CD4-positive, CD25-positive, alpha-beta regulatory T cell (primary cell): ENCODE data around the gene STARD7. TPM values are rescaled to one million over a fixed set of nuclear protein-coding genes. Genes with fewer than 3 reads are reported as not detected.
"Not testable (repeated sequence)": the region's sequence is repeated elsewhere in the genome, so short reads cannot be mapped to it uniquely, and the experiment has no call there.

Source experiments
- ATAC-seq, 2 donors: fragments of 150-1000 bp; cut with Tn5 transposase; one replicate each; pipeline ENCODE4 v1.10.0; 2021; ENCODE audit warnings: low read depth in 2 of 2, moderate number of reproducible peaks in 2 of 2, moderate library complexity in 1 of 2
- DNase-seq, 3 donors: peaks; one replicate each; pipeline versions ENCODE4 v3.0.0 to v3.0.0-alpha.2; 2012 to 2022; ENCODE audit warnings: mixed read lengths in 1 of 3
- H3K27ac ChIP-seq: one replicate; pipeline ENCODE4 v1.7.0; 2013; ENCODE audit warnings: mild to moderate bottlenecking, low read length; ENCODE audit not compliant: insufficient read depth, poor library complexity, severe bottlenecking
- H3K27me3 ChIP-seq: one replicate; pipeline ENCODE4 v1.7.0; 2013; ENCODE audit warnings: low read length; ENCODE audit not compliant: control insufficient read depth, insufficient read depth
- H3K36me3 ChIP-seq: one replicate; pipeline ENCODE4 v1.7.0; 2013; ENCODE audit warnings: mild to moderate bottlenecking, low read length, moderate library complexity; ENCODE audit not compliant: control insufficient read depth, insufficient read depth
- H3K4me1 ChIP-seq: 2 replicates; pipeline ENCODE4 v1.7.0; 2013; ENCODE audit warnings: mild to moderate bottlenecking, low read length; ENCODE audit not compliant: insufficient read depth, control insufficient read depth, poor library complexity, severe bottlenecking
- H3K4me3 ChIP-seq: one replicate; pipeline ENCODE4 v1.7.0; 2013; ENCODE audit warnings: low read depth, mild to moderate bottlenecking, low read length, moderate library complexity
- H3K9me3 ChIP-seq, 2 experiments: 1 replicate in 1 of 2; 2 replicates in 1 of 2; pipeline ENCODE4 v1.7.0; 2013; ENCODE audit warnings: low read length in 2 of 2, mild to moderate bottlenecking in 1 of 2, moderate library complexity in 1 of 2; ENCODE audit not compliant: control insufficient read depth in 2 of 2
- H3K27ac Mint-ChIP-seq, 3 donors: one replicate each; pipeline ENCODE4 v1.8.0; 2020 to 2022; ENCODE audit warnings: mild to moderate bottlenecking in 3 of 3, mixed read lengths in 3 of 3, moderate library complexity in 2 of 3
- H3K27me3 Mint-ChIP-seq: one replicate; pipeline ENCODE4 v1.8.0; 2022; ENCODE audit warnings: mild to moderate bottlenecking, mixed read lengths
- H3K36me3 Mint-ChIP-seq: one replicate; pipeline ENCODE4 v1.8.0; 2020; ENCODE audit warnings: mixed read lengths
- H3K4me1 Mint-ChIP-seq, 4 donors: one replicate each; pipeline ENCODE4 v1.8.0; 2020 to 2022; ENCODE audit warnings: mixed read lengths in 4 of 4, mild to moderate bottlenecking in 1 of 4
- H3K4me3 Mint-ChIP-seq, 4 donors: one replicate each; pipeline ENCODE4 v1.8.0; 2020 to 2022; ENCODE audit warnings: mild to moderate bottlenecking in 4 of 4, mixed read lengths in 4 of 4, moderate library complexity in 3 of 4
- H3K9me3 Mint-ChIP-seq, 7 donors: one replicate each; pipeline ENCODE4 v1.8.0; 2020 to 2022; ENCODE audit warnings: mixed read lengths in 7 of 7, mild to moderate bottlenecking in 3 of 7, moderate library complexity in 2 of 7
- polyA plus RNA-seq, 4 donors: library from polyadenylated mRNA; unstranded; fragments of 300-500 nt; fragmentation: Illumina TruSeq; gene quantifications; one replicate each; pipeline ENCODE4 v1.2.3, GENCODE V29; 2021
- total RNA-seq: library from RNA; stranded (reverse); gene quantifications from one replicate; pipeline ENCODE4 v1.2.3, GENCODE V29; 2022

Gene STARD7
- total and polyA plus RNA-seq, 5 donors from 2014 or later: 97.2 to 208 (median 196) TPM

GRCh38 chr2:96233880-96234316 lies 25.3 kb upstream of the STARD7 start:
- Mint-ChIP-seq H3K27me3 (no peaks in the 10 kb centered on the region), H3K4me3 (no peak overlapping the region), H3K4me1 (peaks cover 0 to 4% (median 0%) of the 10 kb centered on the region in 4 donors), H3K9me3 (no peaks in the 10 kb centered on the region), H3K27ac (no peak overlapping the region), H3K36me3 (peaks cover 12% of the 10 kb centered on the region)
- H3K36me3 ChIP-seq: no peaks in the 10 kb centered on the region
- H3K27me3 ChIP-seq: no peaks in the 10 kb centered on the region
- DNase-seq: no peak
- no peak overlapping the region for H3K27ac ChIP-seq
- H3K4me1 ChIP-seq: no peaks in the 10 kb centered on the region
- ATAC-seq: no peak
- H3K9me3 ChIP-seq: no peaks in the 10 kb centered on the region
- no peak overlapping the region for H3K4me3 ChIP-seq

GRCh38 chr2:96233436-96233835 lies 24.8 kb upstream of the STARD7 start:
- Histone ChIP-seq H3K36me3 (no peaks in the 10 kb centered on the region), H3K4me1 (no peaks in the 10 kb centered on the region), H3K27ac (no peak overlapping the region), H3K9me3 (no peaks in the 10 kb centered on the region), H3K4me3 (no peak overlapping the region), H3K27me3 (no peaks in the 10 kb centered on the region)
- no peaks in the 10 kb centered on the region for H3K9me3 Mint-ChIP-seq
- no peak for ATAC-seq
- H3K27me3 Mint-ChIP-seq: no peaks in the 10 kb centered on the region
- no peak for DNase-seq
- H3K4me3 Mint-ChIP-seq: no peak overlapping the region
- peaks cover 0 to 4% (median 0%) of the 10 kb centered on the region in 4 donors for H3K4me1 Mint-ChIP-seq
- no peak overlapping the region for H3K27ac Mint-ChIP-seq
- peaks cover 12% of the 10 kb centered on the region for H3K36me3 Mint-ChIP-seq

- Histone ChIP-seq H3K4me3 (no peak overlapping the region), H3K27me3 (no peaks in the 10 kb centered on the region), H3K4me1 (no peaks in the 10 kb centered on the region), H3K27ac (no peak overlapping the region), H3K9me3 (no peaks in the 10 kb centered on the region), H3K36me3 (no peaks in the 10 kb centered on the region)
- no peaks in the 10 kb centered on the region for H3K9me3 Mint-ChIP-seq
- ATAC-seq (no peak), DNase-seq (no peak)
- peaks cover 11% of the 10 kb centered on the region for H3K36me3 Mint-ChIP-seq
- no peak overlapping the region for H3K4me3 Mint-ChIP-seq
- H3K4me1 Mint-ChIP-seq: peaks cover 0 to 7% (median 2%) of the 10 kb centered on the region in 4 donors
- H3K27ac Mint-ChIP-seq: no peak overlapping the region
- H3K27me3 Mint-ChIP-seq: no peaks in the 10 kb centered on the region
Observed at GRCh38 chr2:96231316-96231715, 22.7 kb upstream of the STARD7 start.

- Histone ChIP-seq H3K4me3 (no peak overlapping the region), H3K9me3 (no peaks in the 10 kb centered on the region), H3K36me3 (no peaks in the 10 kb centered on the region), H3K27ac (no peak overlapping the region), H3K4me1 (no peaks in the 10 kb centered on the region), H3K27me3 (no peaks in the 10 kb centered on the region)
- Mint-ChIP-seq H3K9me3 (no peaks in the 10 kb centered on the region), H3K27me3 (no peaks in the 10 kb centered on the region), H3K4me1 (peaks cover 0 to 11% (median 4%) of the 10 kb centered on the region in 4 donors), H3K36me3 (peaks cover 3% of the 10 kb centered on the region), H3K27ac (peak overlapping the region in 1 of 3 donors; percentile 32), H3K4me3 (no peak overlapping the region)
- DNase-seq: no peak
- peak in 1 of 2 donors; percentile 52 for ATAC-seq
Observed at GRCh38 chr2:96225016-96225533, 16.4 kb upstream of the STARD7 start.

- not testable (repeated sequence) for H3K27ac ChIP-seq, H3K36me3 ChIP-seq, H3K4me1 ChIP-seq, H3K4me3 Mint-ChIP-seq, H3K27me3 ChIP-seq, DNase-seq, H3K27me3 Mint-ChIP-seq, ATAC-seq, H3K27ac Mint-ChIP-seq, H3K9me3 Mint-ChIP-seq, H3K4me3 ChIP-seq, H3K9me3 ChIP-seq, H3K36me3 Mint-ChIP-seq
- H3K4me1 Mint-ChIP-seq: peaks cover 0 to 11% (median 0%) of the 10 kb centered on the region in 4 donors
Observed at GRCh38 chr2:96221106-96221505, 12.5 kb upstream of the STARD7 start.

- H3K27me3 Mint-ChIP-seq, H3K36me3 Mint-ChIP-seq, H3K27me3 ChIP-seq, DNase-seq, H3K4me1 ChIP-seq, H3K27ac Mint-ChIP-seq, H3K27ac ChIP-seq, ATAC-seq, H3K4me1 Mint-ChIP-seq, H3K36me3 ChIP-seq, H3K4me3 ChIP-seq, H3K9me3 Mint-ChIP-seq, H3K9me3 ChIP-seq, H3K4me3 Mint-ChIP-seq: not testable (repeated sequence)
Observed at GRCh38 chr2:96219959-96220358, 11.3 kb upstream of the STARD7 start.

- no peaks in the 10 kb centered on the region for H3K9me3 ChIP-seq
Observed at GRCh38 chr2:96218508-96219131, 10.0 kb upstream of the STARD7 start.

GRCh38 chr2:96214554-96214953 lies 5.9 kb upstream of the STARD7 start:
- Histone ChIP-seq H3K4me3 (no peak overlapping the region), H3K27ac (no peak overlapping the region), H3K4me1 (peaks cover 5% of the 10 kb centered on the region), H3K9me3 (no peaks in the 10 kb centered on the region), H3K36me3 (no peaks in the 10 kb centered on the region), H3K27me3 (no peaks in the 10 kb centered on the region)
- no peak for DNase-seq
- Mint-ChIP-seq H3K27ac (no peak overlapping the region), H3K4me3 (no peak overlapping the region), H3K9me3 (no peaks in the 10 kb centered on the region), H3K4me1 (peaks cover 4 to 8% (median 6%) of the 10 kb centered on the region in 4 donors), H3K36me3 (peaks cover 5% of the 10 kb centered on the region), H3K27me3 (no peaks in the 10 kb centered on the region)
- no peak for ATAC-seq

More at GRCh38 chr2:96218508-96219131, 10.0 kb upstream of the STARD7 start:
- Histone ChIP-seq H3K27me3 (no peaks in the 10 kb centered on the region), H3K36me3 (no peaks in the 10 kb centered on the region), H3K4me1 (no peaks in the 10 kb centered on the region), H3K27ac (no peak overlapping the region), H3K4me3 (no peak overlapping the region)
- H3K27me3 Mint-ChIP-seq: no peaks in the 10 kb centered on the region
- H3K4me3 Mint-ChIP-seq: no peak overlapping the region
- peaks cover 5% of the 10 kb centered on the region for H3K36me3 Mint-ChIP-seq
- no peak for DNase-seq
- ATAC-seq: no peak
- no peak overlapping the region for H3K27ac Mint-ChIP-seq
- peaks cover 0 to 7% (median 2%) of the 10 kb centered on the region in 4 donors for H3K4me1 Mint-ChIP-seq
- no peaks in the 10 kb centered on the region for H3K9me3 Mint-ChIP-seq
